Stomach smooth muscle (tissue), 2 donors: Measurements from ENCODE around the gene MYH14.
"Not testable (repeated sequence)": the region's sequence is repeated elsewhere in the genome, so short reads cannot be mapped to it uniquely, and the experiment has no call there.

Experiments
- H3K27ac ChIP-seq: one replicate; pipeline ENCODE4 v1.7.0; 2013; ENCODE audit warnings: mild to moderate bottlenecking, low read length, inconsistent platforms
- H3K27me3 ChIP-seq, 2 donors: one replicate each; pipeline ENCODE4 v1.7.0; 2013; ENCODE audit warnings: low read length in 2 of 2; ENCODE audit not compliant: insufficient read depth in 2 of 2, control insufficient read depth in 1 of 2
- H3K36me3 ChIP-seq, 2 donors: one replicate each; pipeline ENCODE4 v1.7.0; 2013; ENCODE audit warnings: low read length in 2 of 2; ENCODE audit not compliant: control insufficient read depth in 2 of 2, insufficient read depth in 2 of 2
- H3K4me1 ChIP-seq: one replicate; pipeline ENCODE4 v1.7.0; 2013; ENCODE audit warnings: low read length; ENCODE audit not compliant: control insufficient read depth, insufficient read depth
- H3K4me3 ChIP-seq, 2 donors: one replicate each; pipeline ENCODE4 v1.7.0; 2013; ENCODE audit warnings: low read length in 2 of 2
- H3K9ac ChIP-seq, 2 donors: one replicate each; pipeline ENCODE4 v1.7.0; 2013; ENCODE audit warnings: low read length in 2 of 2, mild to moderate bottlenecking in 1 of 2
- H3K9me3 ChIP-seq, 2 donors: one replicate each; pipeline ENCODE4 v1.7.0; 2013; ENCODE audit warnings: low read length in 2 of 2; ENCODE audit not compliant: control insufficient read depth in 2 of 2
- donor health status: healthy.
- donor health status: Pancreatic carcinoma.

MYH14 gene

GRCh38 chr19:50349277-50350057 is 146.0 kb downstream of the MYH14 start:
- H3K9ac ChIP-seq, result no peak overlapping the region
- H3K27ac ChIP-seq, result no peak overlapping the region
- no peaks in the 10 kb centered on the region for H3K36me3 ChIP-seq
- H3K4me3 ChIP-seq, result no peak overlapping the region
- H3K9me3 ChIP-seq, result peaks cover 0 to 7% of the 10 kb centered on the region in 2 donors
- H3K4me1 ChIP-seq, result no peaks in the 10 kb centered on the region
- H3K27me3 ChIP-seq, result no peaks in the 10 kb centered on the region

GRCh38 chr19:50352242-50352641 is 148.8 kb downstream of the MYH14 start:
- H3K9ac ChIP-seq, result no peak overlapping the region
- peaks cover under 1% of the 10 kb centered on the region for H3K4me1 ChIP-seq
- no peaks in the 10 kb centered on the region for H3K9me3 ChIP-seq
- H3K4me3 ChIP-seq, result no peak overlapping the region
- no peak overlapping the region for H3K27ac ChIP-seq
- H3K27me3 ChIP-seq, result no peaks in the 10 kb centered on the region
- no peaks in the 10 kb centered on the region for H3K36me3 ChIP-seq

GRCh38 chr19:50353487-50353880 is 150.1 kb downstream of the MYH14 start:
- H3K27me3 ChIP-seq, H3K9me3 ChIP-seq, H3K27ac ChIP-seq, H3K9ac ChIP-seq, H3K4me3 ChIP-seq, H3K36me3 ChIP-seq, H3K4me1 ChIP-seq: not testable (repeated sequence)

- H3K4me1 ChIP-seq, result peaks cover 8% of the 10 kb centered on the region
- no peaks in the 10 kb centered on the region for H3K9me3 ChIP-seq
- peaks cover 0 to 3% of the 10 kb centered on the region in 2 donors for H3K27me3 ChIP-seq
- peak overlapping the region in 1 of 2 donors; percentile 77 for H3K4me3 ChIP-seq
- no peak overlapping the region for H3K27ac ChIP-seq
- H3K9ac ChIP-seq, result no peak overlapping the region
- no peaks in the 10 kb centered on the region for H3K36me3 ChIP-seq
These were observed 153.3 kb downstream of the MYH14 start for GRCh38 chr19:50356691-50357177.

- H3K9ac ChIP-seq, result peak overlapping the region; percentile 82 to 84
- H3K4me3 ChIP-seq, result peak overlapping the region; percentile 77 to 94
- H3K9me3 ChIP-seq, result no peaks in the 10 kb centered on the region
- H3K27me3 ChIP-seq, result peaks cover 0 to 3% of the 10 kb centered on the region in 2 donors
- H3K4me1 ChIP-seq, result peaks cover 8% of the 10 kb centered on the region
- peak overlapping the region; percentile 71 for H3K27ac ChIP-seq
- H3K36me3 ChIP-seq, result no peaks in the 10 kb centered on the region
These were observed 154.0 kb downstream of the MYH14 start for GRCh38 chr19:50357178-50358100.

- H3K4me3 ChIP-seq, result peak overlapping the region; percentile 62 to 77
- no peaks in the 10 kb centered on the region for H3K9me3 ChIP-seq
- peaks cover 0 to 3% of the 10 kb centered on the region in 2 donors for H3K27me3 ChIP-seq
- H3K4me1 ChIP-seq, result peaks cover 8% of the 10 kb centered on the region
- H3K9ac ChIP-seq, result peak overlapping the region; percentile 46 to 69
- no peak overlapping the region for H3K27ac ChIP-seq
- H3K36me3 ChIP-seq, result no peaks in the 10 kb centered on the region
These were observed 155.3 kb downstream of the MYH14 start for GRCh38 chr19:50358483-50359327.

- Histone ChIP-seq H3K36me3 (no peaks in the 10 kb centered on the region), H3K4me1 (peaks cover 8% of the 10 kb centered on the region), H3K4me3 (no peak overlapping the region), H3K27ac (no peak overlapping the region), H3K9me3 (no peaks in the 10 kb centered on the region), H3K9ac (no peak overlapping the region), H3K27me3 (peaks cover 0 to 3% of the 10 kb centered on the region in 2 donors)
These were observed 156.0 kb downstream of the MYH14 start for GRCh38 chr19:50359328-50359818.
